Testis (tissue), 2 donors: ENCODE data around the gene CEBPZ.

Source experiments
- POLR2A ChIP-seq: fragments of 450-650 bp; IDR thresholded peaks from one replicate; pipeline ENCODE4 v1.6.1; 2017; ENCODE audit warnings: antibody characterized with exemption, mild to moderate bottlenecking, moderate library complexity
- TF ChIP-seq, protein P1 (sequence below), 3 experiments: fragments of 450-650 bp in 2 of 3; fragments of 200-600 bp in 1 of 3; sonication (generic) in 1 of 3; IDR thresholded peaks; one replicate each; pipeline ENCODE4 v1.5.1; 2016 to 2019; ENCODE audit warnings: antibody characterized with exemption in 3 of 3, mild to moderate bottlenecking in 2 of 3, moderate library complexity in 1 of 3

DNA sequence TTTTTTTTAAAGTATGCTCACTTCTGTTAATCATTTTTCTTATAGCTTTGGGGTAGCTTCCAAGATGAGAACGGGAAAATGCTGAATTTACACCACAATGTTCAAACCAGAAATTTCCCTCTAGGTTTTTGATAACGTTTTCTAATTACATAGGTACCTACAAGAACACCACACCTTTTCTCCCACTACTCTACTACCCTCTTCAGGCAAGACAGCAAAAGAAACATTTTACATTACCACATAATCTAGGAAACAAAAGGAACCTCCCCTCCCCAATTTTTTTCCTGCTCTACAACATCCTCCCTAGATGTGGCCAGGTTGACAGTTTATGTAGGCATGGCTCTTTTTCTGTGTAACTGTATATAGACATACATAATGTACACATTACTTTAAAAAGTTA lies 32.4 kb upstream of the CEBPZ start:
- no peak for TF ChIP-seq POLR2A
- TF ChIP-seq, protein P1, sequence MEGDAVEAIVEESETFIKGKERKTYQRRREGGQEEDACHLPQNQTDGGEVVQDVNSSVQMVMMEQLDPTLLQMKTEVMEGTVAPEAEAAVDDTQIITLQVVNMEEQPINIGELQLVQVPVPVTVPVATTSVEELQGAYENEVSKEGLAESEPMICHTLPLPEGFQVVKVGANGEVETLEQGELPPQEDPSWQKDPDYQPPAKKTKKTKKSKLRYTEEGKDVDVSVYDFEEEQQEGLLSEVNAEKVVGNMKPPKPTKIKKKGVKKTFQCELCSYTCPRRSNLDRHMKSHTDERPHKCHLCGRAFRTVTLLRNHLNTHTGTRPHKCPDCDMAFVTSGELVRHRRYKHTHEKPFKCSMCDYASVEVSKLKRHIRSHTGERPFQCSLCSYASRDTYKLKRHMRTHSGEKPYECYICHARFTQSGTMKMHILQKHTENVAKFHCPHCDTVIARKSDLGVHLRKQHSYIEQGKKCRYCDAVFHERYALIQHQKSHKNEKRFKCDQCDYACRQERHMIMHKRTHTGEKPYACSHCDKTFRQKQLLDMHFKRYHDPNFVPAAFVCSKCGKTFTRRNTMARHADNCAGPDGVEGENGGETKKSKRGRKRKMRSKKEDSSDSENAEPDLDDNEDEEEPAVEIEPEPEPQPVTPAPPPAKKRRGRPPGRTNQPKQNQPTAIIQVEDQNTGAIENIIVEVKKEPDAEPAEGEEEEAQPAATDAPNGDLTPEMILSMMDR (IDR thresholded peaks at IDR 0.05): no peak
